Progenitor cell of endocrine pancreas (in vitro differentiated cells): Measurements from ENCODE around the gene SIRPD. TPM values are rescaled to one million over a fixed set of nuclear protein-coding genes. Genes with fewer than 3 reads are reported as not detected.
"Not testable (repeated sequence)": the region's sequence is repeated elsewhere in the genome, so short reads cannot be mapped to it uniquely, and the experiment has no call there.

ENCODE experiments used
- DNase-seq: peaks from one replicate; pipeline ENCODE4 v3.0.0; 2021; ENCODE audit warnings: low spot score; ENCODE audit not compliant: unreplicated experiment
- H3K27ac Mint-ChIP-seq: 2 replicates; pipeline ENCODE4 v1.8.0; 2021; ENCODE audit warnings: mild to moderate bottlenecking, moderate library complexity, mixed read lengths
- H3K27me3 Mint-ChIP-seq: 2 replicates; pipeline ENCODE4 v1.8.0; 2021; ENCODE audit warnings: mixed read lengths
- H3K36me3 Mint-ChIP-seq: 2 replicates; pipeline ENCODE4 v1.8.0; 2022; ENCODE audit warnings: mixed read lengths; ENCODE audit not compliant: insufficient read depth
- H3K4me1 Mint-ChIP-seq: 2 replicates; pipeline ENCODE4 v1.8.0; 2021; ENCODE audit warnings: low read depth, mixed read lengths
- H3K4me3 Mint-ChIP-seq: 2 replicates; pipeline ENCODE4 v1.8.0; 2021; ENCODE audit warnings: low read depth, mild to moderate bottlenecking, moderate library complexity, mixed read lengths
- H3K9me3 Mint-ChIP-seq: 2 replicates; pipeline ENCODE4 v1.8.0; 2021; ENCODE audit warnings: low read depth, mixed read lengths
- CTCF ChIP-seq: fragments of 200-600 bp; sonication (generic); IDR thresholded peaks from one replicate; pipeline ENCODE4 v1.5.0; 2021; ENCODE audit warnings: antibody characterized with exemption, mild to moderate bottlenecking; ENCODE audit not compliant: unreplicated experiment
- total RNA-seq: library from RNA; stranded (reverse); gene quantifications from 2 replicates; pipeline ENCODE4 v1.2.1, GENCODE V29; 2021

The SIRPD gene
- total RNA-seq, 1 donor from 2014 or later = not detected

DNA sequence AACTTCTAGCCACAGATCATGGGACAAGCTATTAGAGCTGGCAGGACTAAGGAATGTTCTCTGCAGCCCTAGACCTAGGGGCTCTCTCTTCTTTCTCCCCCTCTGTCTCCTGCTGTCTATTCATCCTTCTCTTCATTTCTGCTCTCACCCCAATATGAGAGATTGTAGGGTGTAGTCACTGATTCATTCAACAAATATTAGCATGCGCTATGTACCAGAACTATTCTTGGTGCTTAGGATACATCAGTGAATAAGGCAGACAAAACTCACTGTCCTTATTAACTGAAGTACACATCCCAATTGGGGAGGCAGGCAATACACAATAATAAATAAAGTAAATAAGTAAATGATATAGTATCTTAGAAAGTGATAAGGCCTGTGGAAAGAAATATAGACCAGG lies 51.6 kb downstream of the SIRPD start:
- no peak for DNase-seq
- H3K4me1 Mint-ChIP-seq = no peaks in the 10 kb centered on the region
- no peak for TF ChIP-seq CTCF
- no peaks in the 10 kb centered on the region for H3K36me3 Mint-ChIP-seq
- H3K27ac Mint-ChIP-seq = no peak overlapping the region
- peaks cover 3% of the 10 kb centered on the region for H3K9me3 Mint-ChIP-seq
- H3K4me3 Mint-ChIP-seq = no peak overlapping the region
- H3K27me3 Mint-ChIP-seq = peaks cover 34% of the 10 kb centered on the region

DNA sequence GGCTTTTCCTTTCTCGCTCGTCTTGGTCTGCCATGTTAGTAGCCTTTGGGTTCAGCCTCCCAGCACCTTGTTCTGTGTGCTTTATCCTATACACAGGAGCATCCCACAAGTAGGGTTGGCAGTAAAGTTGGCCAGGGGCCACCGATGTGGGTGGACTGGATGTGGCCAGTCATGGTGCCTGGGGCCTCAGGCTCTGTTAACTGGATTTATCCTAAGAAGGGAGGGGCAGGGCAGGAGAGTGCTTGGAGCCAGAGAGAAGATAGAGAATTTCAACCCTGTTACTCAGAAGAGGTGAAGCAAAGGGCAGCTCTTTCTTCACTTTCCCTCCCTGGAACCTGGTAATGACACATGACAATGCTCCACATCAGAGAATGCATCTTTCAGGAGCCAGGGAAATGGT lies 52.1 kb downstream of the SIRPD start:
- Mint-ChIP-seq H3K27ac (no peak overlapping the region), H3K9me3 (peaks cover 3% of the 10 kb centered on the region), H3K4me3 (no peak overlapping the region), H3K27me3 (peaks cover 32% of the 10 kb centered on the region), H3K4me1 (peaks cover 3% of the 10 kb centered on the region), H3K36me3 (no peaks in the 10 kb centered on the region)
- no peak for TF ChIP-seq CTCF
- no peak for DNase-seq

DNA sequence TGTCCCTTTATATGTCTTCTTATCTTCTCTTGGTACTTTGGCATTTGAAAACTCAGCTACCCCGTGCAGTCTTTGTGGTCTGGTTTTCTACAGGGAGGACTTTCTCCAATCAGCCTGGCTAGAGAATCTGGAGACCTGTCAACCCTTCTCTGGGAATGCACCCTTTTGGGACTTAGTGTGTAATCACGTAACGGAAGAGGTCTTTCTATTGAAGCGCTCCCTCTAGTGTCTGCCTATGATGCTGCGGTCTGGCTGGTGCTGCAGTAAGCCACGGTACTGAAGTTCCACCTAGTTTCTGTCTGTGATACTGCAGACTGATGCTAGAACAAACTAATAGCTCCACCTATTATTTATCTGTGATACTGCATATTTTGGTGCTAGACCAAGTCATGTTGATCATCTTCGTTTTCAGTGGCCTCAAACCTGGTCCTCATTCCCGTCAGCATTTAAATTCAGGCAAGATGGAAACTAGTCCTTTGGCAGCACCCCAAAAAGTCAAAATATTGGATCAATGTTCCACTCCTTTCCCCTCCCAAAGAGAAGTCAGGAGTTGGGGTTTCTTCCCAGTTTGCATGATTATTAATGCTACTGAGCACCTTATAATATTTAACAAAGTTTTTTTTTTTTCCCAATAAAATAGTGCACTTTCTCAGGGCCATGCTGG lies 53.8 kb downstream of the SIRPD start:
- H3K9me3 Mint-ChIP-seq = peaks cover 6% of the 10 kb centered on the region
- no peak overlapping the region for H3K27ac Mint-ChIP-seq
- peaks cover 4% of the 10 kb centered on the region for H3K4me1 Mint-ChIP-seq
- H3K36me3 Mint-ChIP-seq = no peaks in the 10 kb centered on the region
- peaks cover 22% of the 10 kb centered on the region for H3K27me3 Mint-ChIP-seq
- peak; percentile 51 for DNase-seq
- H3K4me3 Mint-ChIP-seq = no peak overlapping the region
- TF ChIP-seq CTCF = peak; percentile 89

DNA sequence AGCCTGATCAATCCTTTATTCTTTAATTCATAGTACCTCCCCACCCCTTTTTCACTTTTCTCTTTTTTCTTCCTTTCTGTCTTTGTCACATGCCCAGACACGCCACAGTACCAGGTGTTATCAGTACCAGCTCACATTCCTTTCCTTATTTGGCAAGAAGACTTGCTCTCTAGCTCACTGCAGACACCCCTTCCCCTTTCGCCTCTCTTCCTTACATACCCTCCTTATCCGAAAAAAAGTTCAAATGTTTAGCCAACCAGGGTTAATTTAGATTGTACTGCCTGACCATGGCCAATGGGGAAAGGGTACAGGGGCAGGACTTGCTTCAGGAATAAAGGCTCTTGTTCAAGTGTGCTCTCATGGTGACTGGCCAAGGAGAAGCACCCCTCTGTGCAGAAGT lies 57.0 kb downstream of the SIRPD start:
- DNase-seq = no peak
- peaks cover 23% of the 10 kb centered on the region for H3K9me3 Mint-ChIP-seq
- H3K36me3 Mint-ChIP-seq = peaks cover 2% of the 10 kb centered on the region
- no peak overlapping the region for H3K4me3 Mint-ChIP-seq
- TF ChIP-seq CTCF = no peak
- peak overlapping the region; percentile 68 for H3K27ac Mint-ChIP-seq
- peaks cover 4% of the 10 kb centered on the region for H3K4me1 Mint-ChIP-seq
- H3K27me3 Mint-ChIP-seq = peaks cover 6% of the 10 kb centered on the region

DNA sequence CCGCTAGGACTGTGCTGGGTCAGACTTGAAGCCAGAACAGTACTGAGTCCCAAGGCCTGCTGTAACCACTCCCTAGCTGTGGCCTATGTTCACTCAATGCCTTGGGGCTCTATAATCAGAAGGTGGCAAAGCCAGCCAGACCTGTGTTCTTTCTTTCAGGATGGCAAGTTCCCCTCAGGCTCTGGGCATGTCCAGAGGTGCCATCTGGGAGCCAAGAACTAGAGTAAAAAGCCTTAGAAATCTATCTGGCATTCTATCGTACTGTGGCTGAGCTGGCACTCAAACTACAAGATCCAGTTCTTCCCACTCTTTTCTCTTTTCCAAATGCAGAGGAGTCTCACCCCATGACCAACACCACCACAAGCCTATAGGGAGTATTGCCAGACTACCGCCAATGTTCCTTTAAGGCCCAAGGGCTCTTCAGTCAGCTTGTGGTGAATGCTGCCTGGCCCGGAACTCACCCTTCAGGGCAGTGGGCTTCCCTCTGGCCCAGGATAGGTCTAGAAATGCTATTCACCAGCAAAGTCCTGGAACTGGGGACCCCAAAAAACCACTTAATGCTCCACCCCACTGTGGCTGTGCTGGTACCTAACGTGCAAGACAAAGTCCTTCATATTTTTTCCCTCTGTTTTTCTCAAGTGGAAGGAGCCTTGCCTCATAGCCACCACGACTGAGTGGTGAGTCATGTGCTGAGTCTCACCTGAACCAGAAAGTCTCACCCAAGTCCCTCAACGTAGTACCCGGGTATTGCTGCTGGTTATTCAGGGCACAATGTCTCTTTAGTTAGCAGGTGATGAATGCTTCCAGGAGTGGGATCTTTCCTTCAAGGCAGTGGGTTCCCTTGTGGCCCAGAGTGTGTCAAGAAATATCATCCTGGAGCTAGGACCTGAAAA lies 57.7 kb downstream of the SIRPD start:
- H3K9me3 Mint-ChIP-seq = peaks cover 23% of the 10 kb centered on the region
- H3K4me3 Mint-ChIP-seq = no peak overlapping the region
- TF ChIP-seq CTCF = no peak
- H3K36me3 Mint-ChIP-seq = peaks cover 2% of the 10 kb centered on the region
- H3K4me1 Mint-ChIP-seq = peaks cover 4% of the 10 kb centered on the region
- peak overlapping the region; percentile 68 for H3K27ac Mint-ChIP-seq
- H3K27me3 Mint-ChIP-seq = peaks cover 10% of the 10 kb centered on the region
- no peak for DNase-seq

DNA sequence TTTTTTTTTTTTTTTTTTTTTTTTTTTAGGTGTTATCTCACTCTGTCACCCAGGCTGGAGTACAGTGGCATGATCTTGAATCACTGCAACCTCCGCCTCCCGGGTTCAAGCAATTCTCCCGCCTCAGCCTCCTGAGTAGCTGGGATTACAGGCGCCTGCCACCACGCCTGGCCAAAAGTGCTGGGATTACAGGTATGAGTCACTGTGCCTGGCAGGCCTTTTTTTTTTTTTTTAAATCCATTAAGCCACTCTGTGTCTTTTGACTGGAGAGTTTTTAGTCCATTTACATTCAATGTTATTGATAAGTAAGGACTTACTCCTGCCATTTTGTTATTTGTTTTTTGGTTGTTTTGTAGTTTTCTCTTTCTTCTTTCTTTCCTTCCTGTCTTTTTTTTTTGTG lies 60.1 kb downstream of the SIRPD start:
- H3K4me3 Mint-ChIP-seq, H3K4me1 Mint-ChIP-seq, H3K27ac Mint-ChIP-seq, H3K36me3 Mint-ChIP-seq, DNase-seq: not testable (repeated sequence)
- peaks cover 16% of the 10 kb centered on the region for H3K27me3 Mint-ChIP-seq
- peaks cover 25% of the 10 kb centered on the region for H3K9me3 Mint-ChIP-seq
